ENCODE results near the gene PHKA2. TPM values are rescaled to one million over a fixed set of nuclear protein-coding genes. Genes with fewer than 3 reads are reported as not detected.

Gene PHKA2
- total and polyA plus RNA-seq, 2 experiments from 2014 or later = 26.4 to 35.7 TPM

DNA sequence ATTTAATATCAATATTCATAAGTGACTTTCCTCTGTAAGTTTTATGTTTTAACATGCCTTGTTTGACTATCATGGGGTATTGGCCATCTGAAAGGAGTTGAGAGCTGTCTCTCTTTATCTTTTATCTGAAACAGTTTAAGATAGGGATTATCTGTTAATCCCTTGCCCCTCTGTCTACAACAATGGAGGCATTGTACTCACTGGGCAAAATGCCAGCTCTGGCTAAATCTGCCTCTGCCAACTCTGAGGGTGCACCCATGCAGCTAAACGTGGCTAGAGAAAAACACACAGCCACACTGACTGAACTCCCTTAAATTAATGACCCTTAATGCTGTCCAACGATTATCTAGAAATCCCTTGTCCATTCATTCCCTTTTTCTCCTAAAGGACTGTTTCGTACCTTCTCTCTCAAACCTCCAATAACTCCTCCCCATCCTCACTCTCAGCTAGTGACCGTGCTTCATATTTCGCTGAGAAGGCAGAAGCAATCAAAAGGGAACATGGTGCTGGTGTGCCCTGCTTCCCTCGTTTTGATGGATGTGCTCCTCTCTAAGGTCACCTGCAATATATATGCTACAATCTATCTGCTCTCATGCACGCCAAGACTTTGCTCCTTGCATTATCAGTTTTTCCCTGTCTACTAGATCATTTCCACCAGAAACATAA is 10.3 kb downstream of the PHKA2 start:
- 68% methylated on average over 7 of the region's 7 CpGs for WGBS (ENCODE audit: low lambda C conversion rate, missing lambda C conversion rate)
- no peaks in the 10 kb centered on the region for H3K9me2 ChIP-seq (replicated peaks; ENCODE audit: insufficient read depth)
- H2AFZ ChIP-seq = no peak overlapping the region
- TF ChIP-seq EZH2 (IDR thresholded peaks at IDR 0.05; ENCODE audit: borderline replicate concordance) (no peak), EZH2phosphoT487 (IDR thresholded peaks at IDR 0.05; ENCODE audit: low read depth, severe bottlenecking, unreplicated experiment) (no peak), CTCF (IDR thresholded peaks at IDR 0.05; ENCODE audit: poor library complexity) (no peak)
- H3K4me2 ChIP-seq = no peak overlapping the region
- H3K27ac ChIP-seq = no peak overlapping the region
- H3K9me3 ChIP-seq (ENCODE audit: low read depth) = no peaks in the 10 kb centered on the region
- no peaks in the 10 kb centered on the region for H3K36me3 ChIP-seq (replicated peaks; ENCODE audit: insufficient read depth, low read depth)
- H4K20me1 ChIP-seq (ENCODE audit: insufficient read depth, poor library complexity, severe bottlenecking) = no peaks in the 10 kb centered on the region
- no peaks in the 10 kb centered on the region for H3K27me3 ChIP-seq
- H3K79me2 ChIP-seq = peaks cover 34% of the 10 kb centered on the region
- no peak for DNase-seq (ENCODE audit: low spot score)
- no peaks in the 10 kb centered on the region for H3K4me1 ChIP-seq (ENCODE audit: insufficient read depth)
- H3K4me3 ChIP-seq = no peak overlapping the region

DNA sequence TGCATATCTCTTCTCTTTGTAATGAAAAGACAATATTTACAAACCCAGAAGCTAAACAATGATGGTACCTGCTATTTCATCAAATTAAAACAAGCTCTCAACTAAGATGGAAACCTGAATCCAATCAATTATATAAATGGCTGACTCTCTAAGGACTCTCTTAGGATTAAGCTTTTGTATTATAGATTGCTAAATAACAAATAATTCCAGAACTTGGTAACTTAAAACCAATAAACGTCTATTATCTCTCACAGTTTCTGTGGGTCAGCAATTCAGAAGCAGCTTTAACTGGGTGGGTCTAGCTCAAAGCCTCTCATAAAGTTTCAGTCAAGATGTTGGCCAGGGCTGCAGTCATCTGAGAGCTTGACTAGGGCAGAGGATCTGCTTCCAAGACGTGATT is 12.4 kb downstream of the PHKA2 start:
- H3K27ac ChIP-seq = no peak overlapping the region

DNA sequence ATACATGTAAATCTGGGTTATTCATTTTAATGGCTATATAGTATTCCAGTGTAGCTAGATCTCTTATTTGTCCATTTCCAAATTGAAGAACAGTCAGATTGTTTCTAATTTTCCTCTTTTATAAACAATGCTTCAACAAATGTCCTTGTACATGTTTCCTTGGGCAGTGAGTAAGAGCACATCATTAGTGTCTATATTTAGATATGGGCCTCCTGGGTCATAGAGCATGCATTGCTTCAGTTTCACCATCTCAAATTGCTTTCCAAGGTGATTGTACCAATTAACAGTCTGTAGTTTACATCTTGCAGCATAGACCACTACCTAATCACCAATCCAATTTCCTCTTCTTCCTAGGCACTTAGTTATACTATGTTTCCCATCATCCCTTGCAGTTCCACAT is 13.4 kb downstream of the PHKA2 start:
- Histone ChIP-seq H3K4me1 (ENCODE audit: insufficient read depth) (no peaks in the 10 kb centered on the region), H3K4me3 (no peak overlapping the region), H3K27ac (no peak overlapping the region), H4K20me1 (ENCODE audit: insufficient read depth, poor library complexity, severe bottlenecking) (no peaks in the 10 kb centered on the region), H3K9me3 (ENCODE audit: low read depth) (no peaks in the 10 kb centered on the region), H2AFZ (no peak overlapping the region), H3K4me2 (no peak overlapping the region), H3K9me2 (replicated peaks; ENCODE audit: insufficient read depth) (no peaks in the 10 kb centered on the region), H3K27me3 (no peaks in the 10 kb centered on the region), H3K36me3 (replicated peaks; ENCODE audit: insufficient read depth, low read depth) (no peaks in the 10 kb centered on the region), H3K79me2 (peaks cover 19% of the 10 kb centered on the region)
- no peak for DNase-seq (ENCODE audit: low spot score)
- TF ChIP-seq EZH2phosphoT487 (IDR thresholded peaks at IDR 0.05; ENCODE audit: low read depth, severe bottlenecking, unreplicated experiment) (no peak), CTCF (IDR thresholded peaks at IDR 0.05; ENCODE audit: poor library complexity) (no peak), EZH2 (IDR thresholded peaks at IDR 0.05; ENCODE audit: borderline replicate concordance) (no peak)

More for the DNA sequence above, 12.4 kb downstream of the PHKA2 start:
- H3K9me3 ChIP-seq (ENCODE audit: low read depth) = no peaks in the 10 kb centered on the region
- no peaks in the 10 kb centered on the region for H4K20me1 ChIP-seq (ENCODE audit: insufficient read depth, poor library complexity, severe bottlenecking)
- no peaks in the 10 kb centered on the region for H3K9me2 ChIP-seq (replicated peaks; ENCODE audit: insufficient read depth)
- TF ChIP-seq EZH2 (IDR thresholded peaks at IDR 0.05; ENCODE audit: borderline replicate concordance) = no peak
- no peak for TF ChIP-seq EZH2phosphoT487 (IDR thresholded peaks at IDR 0.05; ENCODE audit: low read depth, severe bottlenecking, unreplicated experiment)
- TF ChIP-seq CTCF (IDR thresholded peaks at IDR 0.05; ENCODE audit: poor library complexity) = no peak
- H3K4me2 ChIP-seq = no peak overlapping the region
- H3K36me3 ChIP-seq (replicated peaks; ENCODE audit: insufficient read depth, low read depth) = no peaks in the 10 kb centered on the region
- H3K4me3 ChIP-seq = no peak overlapping the region
- no peak for DNase-seq (ENCODE audit: low spot score)
- peaks cover 22% of the 10 kb centered on the region for H3K79me2 ChIP-seq
- H3K4me1 ChIP-seq (ENCODE audit: insufficient read depth) = no peaks in the 10 kb centered on the region
- 34% methylated on average over 2 of the region's 2 CpGs for WGBS (ENCODE audit: low lambda C conversion rate, missing lambda C conversion rate)
- H3K27me3 ChIP-seq = no peaks in the 10 kb centered on the region
- H2AFZ ChIP-seq = no peak overlapping the region
